DND-41 (cell line): Measurements from ENCODE around the gene CRTAP.
"Not testable (repeated sequence)": the region's sequence is repeated elsewhere in the genome, so short reads cannot be mapped to it uniquely, and the experiment has no call there.

Experiments
- ATAC-seq: fragments of 200-7000 bp; cut with Tn5 transposase; 3 replicates; pipeline ENCODE4 v1.9.1; 2021; ENCODE audit warnings: low read depth; ENCODE audit not compliant: insufficient read depth
- DNase-seq: peaks from one replicate; pipeline ENCODE4 v3.0.0-alpha.2; 2020
- H2AFZ ChIP-seq: 2 replicates; pipeline ENCODE4 v1.6.0; 2012; ENCODE audit warnings: low read depth, low read length
- H3K27ac ChIP-seq: 2 replicates; pipeline ENCODE4 v1.5.1; 2012; ENCODE audit warnings: low read length, inconsistent platforms
- H3K27me3 ChIP-seq: fragments of 200-600 bp; sonication (generic); 2 replicates; pipeline ENCODE4 v1.6.0; 2012; ENCODE audit warnings: low read length, mild to moderate bottlenecking, inconsistent platforms; ENCODE audit not compliant: insufficient read depth, poor library complexity
- H3K36me3 ChIP-seq: 2 replicates; pipeline ENCODE4 v1.5.1; 2012; ENCODE audit warnings: low read length, inconsistent platforms; ENCODE audit not compliant: insufficient read depth
- H3K4me1 ChIP-seq: 2 replicates; pipeline ENCODE4 v1.5.1; 2012; ENCODE audit warnings: mild to moderate bottlenecking, low read length; ENCODE audit not compliant: insufficient read depth
- H3K4me2 ChIP-seq: 2 replicates; pipeline ENCODE4 v1.6.0; 2012; ENCODE audit warnings: mild to moderate bottlenecking, moderate library complexity, low read length, inconsistent platforms; ENCODE audit not compliant: insufficient read depth
- H3K4me3 ChIP-seq, 2 experiments: fragments of 200-600 bp in 1 of 2; shearing (Covaris generic) in 1 of 2; 2 replicates each; pipeline ENCODE4 v1.5.1; 2012 to 2016; ENCODE audit warnings: inconsistent platforms in 2 of 2, low read length in 2 of 2, mild to moderate bottlenecking in 2 of 2, low read depth in 1 of 2, moderate library complexity in 1 of 2
- H3K79me2 ChIP-seq: 2 replicates; pipeline ENCODE4 v1.6.0; 2012; ENCODE audit warnings: low read length, inconsistent platforms; ENCODE audit not compliant: insufficient read depth
- H3K9ac ChIP-seq: 2 replicates; pipeline ENCODE4 v1.6.0; 2012; ENCODE audit warnings: low read depth, mild to moderate bottlenecking, inconsistent platforms, low read length, moderate library complexity
- H3K9me3 ChIP-seq: 2 replicates; pipeline ENCODE4 v1.5.1; 2012; ENCODE audit warnings: low read length, moderate library complexity, mild to moderate bottlenecking, inconsistent platforms; ENCODE audit not compliant: insufficient read depth, severe bottlenecking
- H4K20me1 ChIP-seq: 2 replicates; pipeline ENCODE4 v1.6.0; 2012; ENCODE audit warnings: low read length; ENCODE audit not compliant: insufficient read depth
- CTCF ChIP-seq: IDR thresholded peaks from 2 replicates; pipeline ENCODE4 v1.5.1; 2012; ENCODE audit warnings: borderline replicate concordance, low read length, moderate library complexity, mild to moderate bottlenecking; ENCODE audit not compliant: poor library complexity, severe bottlenecking; ENCODE audit errors: extremely low read depth
- EZH2 ChIP-seq: IDR thresholded peaks from 3 replicates; pipeline ENCODE4 v1.6.1; 2012; ENCODE audit warnings: borderline replicate concordance, low read depth, mild to moderate bottlenecking, moderate library complexity, low read length, inconsistent platforms; ENCODE audit not compliant: severe bottlenecking

Gene CRTAP

GRCh38 chr3:33104803-33105202 lies 9.0 kb upstream of the CRTAP start:
- Histone ChIP-seq H3K27ac (no peak overlapping the region), H3K4me3 (no peak overlapping the region), H4K20me1 (no peaks in the 10 kb centered on the region), H3K27me3 (no peaks in the 10 kb centered on the region), H3K4me2 (no peak overlapping the region), H2AFZ (no peak overlapping the region), H3K9ac (no peak overlapping the region), H3K36me3 (no peaks in the 10 kb centered on the region), H3K79me2 (no peaks in the 10 kb centered on the region), H3K9me3 (no peaks in the 10 kb centered on the region), H3K4me1 (no peaks in the 10 kb centered on the region)
- ATAC-seq (no peak), DNase-seq (no peak)
- TF ChIP-seq CTCF, result no peak
- TF ChIP-seq EZH2, result no peak

GRCh38 chr3:33105341-33105948 lies 8.4 kb upstream of the CRTAP start:
- H3K9me3 ChIP-seq, result no peaks in the 10 kb centered on the region
- no peak overlapping the region for H3K4me3 ChIP-seq
- H4K20me1 ChIP-seq, result no peaks in the 10 kb centered on the region
- H3K79me2 ChIP-seq, result no peaks in the 10 kb centered on the region
- H2AFZ ChIP-seq, result no peak overlapping the region
- no peak overlapping the region for H3K27ac ChIP-seq
- no peak overlapping the region for H3K9ac ChIP-seq
- H3K4me1 ChIP-seq, result no peaks in the 10 kb centered on the region
- peak; percentile 33; the same call in 1 of the 3 replicates for ATAC-seq
- no peaks in the 10 kb centered on the region for H3K27me3 ChIP-seq
- TF ChIP-seq CTCF, result no peak
- no peak for TF ChIP-seq EZH2
- no peak for DNase-seq
- H3K4me2 ChIP-seq, result no peak overlapping the region
- no peaks in the 10 kb centered on the region for H3K36me3 ChIP-seq

GRCh38 chr3:33106854-33107253 lies 7.0 kb upstream of the CRTAP start:
- not testable (repeated sequence) for H3K9ac ChIP-seq, H3K4me3 ChIP-seq, DNase-seq, H3K27me3 ChIP-seq, H3K79me2 ChIP-seq, H3K27ac ChIP-seq, H3K4me2 ChIP-seq, H3K4me1 ChIP-seq, ATAC-seq, H4K20me1 ChIP-seq, H3K9me3 ChIP-seq, H2AFZ ChIP-seq, H3K36me3 ChIP-seq

- no peak for DNase-seq
- TF ChIP-seq EZH2, result no peak
- no peak for TF ChIP-seq CTCF
- Histone ChIP-seq H3K27me3 (no peaks in the 10 kb centered on the region), H3K27ac (no peak overlapping the region), H4K20me1 (peaks cover 8% of the 10 kb centered on the region; the same call in 1 of the 2 replicates), H3K9me3 (no peaks in the 10 kb centered on the region), H3K4me1 (peaks cover 34% of the 10 kb centered on the region), H3K9ac (no peak overlapping the region), H2AFZ (no peak overlapping the region), H3K36me3 (peaks cover 3% of the 10 kb centered on the region; the same call in 1 of the 2 replicates), H3K4me2 (no peak overlapping the region), H3K79me2 (peaks cover 34% of the 10 kb centered on the region), H3K4me3 (no peak overlapping the region)
- no peak for ATAC-seq
These were observed 2.2 kb upstream of the CRTAP start for GRCh38 chr3:33111581-33111980.
